ENCODE results near the gene ZMYND8. TPM values are rescaled to one million over a fixed set of nuclear protein-coding genes. Genes with fewer than 3 reads are reported as not detected.

Gene ZMYND8
- total and polyA plus RNA-seq, 2 donors (not counting 3 experiments of a cell fraction or from before 2014, with no cell fraction given): 30.6 to 75.2 TPM

DNA sequence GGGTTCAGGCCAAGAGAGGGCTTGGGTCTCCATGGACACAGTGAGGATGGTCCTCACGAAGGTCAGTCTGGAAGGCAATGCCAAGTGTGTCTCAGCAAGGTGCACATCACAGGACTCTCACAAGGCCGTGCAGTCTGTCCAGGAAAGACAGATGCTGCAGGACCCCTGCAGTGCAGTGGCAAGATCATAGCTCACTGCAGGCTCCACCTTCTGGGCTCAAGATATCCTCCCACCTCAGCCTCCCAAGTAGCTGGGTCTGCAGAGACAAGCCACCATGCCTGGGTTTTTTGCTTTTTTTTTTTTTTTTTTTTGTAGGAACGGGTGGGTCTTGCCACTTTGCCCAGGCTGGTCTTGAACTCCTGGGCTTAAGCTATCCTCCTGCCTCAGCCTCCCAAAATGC, 26.4 kb downstream of the ZMYND8 start:
- no peaks in the 10 kb centered on the region for H4K20me1 ChIP-seq (replicated peaks; ENCODE audit: control insufficient read depth, extremely low read depth, insufficient read depth, low read length)
- H2AFZ ChIP-seq (ENCODE audit: low read depth, low read length): no peak overlapping the region
- H3K79me2 ChIP-seq (ENCODE audit: control insufficient read depth, insufficient read depth, low read length): peaks cover 61% of the 10 kb centered on the region
- peaks cover 0 to 9% of the 10 kb centered on the region in 2 experiments for H3K36me3 ChIP-seq (ENCODE audit: control insufficient read depth in 2 of 2, extremely low read depth in 1 of 2, insufficient read depth in 2 of 2, low read length in 2 of 2)
- no TSS peak for BruUV-seq (replicated peaks)
- TF ChIP-seq, protein P1, sequence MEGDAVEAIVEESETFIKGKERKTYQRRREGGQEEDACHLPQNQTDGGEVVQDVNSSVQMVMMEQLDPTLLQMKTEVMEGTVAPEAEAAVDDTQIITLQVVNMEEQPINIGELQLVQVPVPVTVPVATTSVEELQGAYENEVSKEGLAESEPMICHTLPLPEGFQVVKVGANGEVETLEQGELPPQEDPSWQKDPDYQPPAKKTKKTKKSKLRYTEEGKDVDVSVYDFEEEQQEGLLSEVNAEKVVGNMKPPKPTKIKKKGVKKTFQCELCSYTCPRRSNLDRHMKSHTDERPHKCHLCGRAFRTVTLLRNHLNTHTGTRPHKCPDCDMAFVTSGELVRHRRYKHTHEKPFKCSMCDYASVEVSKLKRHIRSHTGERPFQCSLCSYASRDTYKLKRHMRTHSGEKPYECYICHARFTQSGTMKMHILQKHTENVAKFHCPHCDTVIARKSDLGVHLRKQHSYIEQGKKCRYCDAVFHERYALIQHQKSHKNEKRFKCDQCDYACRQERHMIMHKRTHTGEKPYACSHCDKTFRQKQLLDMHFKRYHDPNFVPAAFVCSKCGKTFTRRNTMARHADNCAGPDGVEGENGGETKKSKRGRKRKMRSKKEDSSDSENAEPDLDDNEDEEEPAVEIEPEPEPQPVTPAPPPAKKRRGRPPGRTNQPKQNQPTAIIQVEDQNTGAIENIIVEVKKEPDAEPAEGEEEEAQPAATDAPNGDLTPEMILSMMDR (IDR thresholded peaks at IDR 0.05; ENCODE audit: extremely low read depth in 1 of 2, insufficient read depth in 1 of 2, low read depth in 1 of 2, low read length in 2 of 2): no peak
- no peak for TF ChIP-seq POLR2A (IDR thresholded peaks at IDR 0.05; ENCODE audit: low read depth, low read length)
- no peak for TF ChIP-seq FOS (IDR thresholded peaks at IDR 0.05; ENCODE audit: borderline replicate concordance, insufficient read depth, low read length)
- no peak for TF ChIP-seq MYC (IDR thresholded peaks at IDR 0.05; ENCODE audit: low read depth, low read length)
- peaks cover 58% of the 10 kb centered on the region for H3K4me1 ChIP-seq (ENCODE audit: control insufficient read depth, extremely low read depth, insufficient read depth, low read length)
- no peaks in the 10 kb centered on the region for H3K9me1 ChIP-seq (replicated peaks; ENCODE audit: control insufficient read depth, extremely low read depth, insufficient read depth, low read length)
- FAIRE-seq (no peak), DNase-seq (ENCODE audit: low read depth, low spot score) (no peak)
- no peak overlapping the region for H3K4me3 ChIP-seq (replicated peaks in 1 of 3; ENCODE audit: insufficient read depth in 1 of 3, low read depth in 1 of 3, low read length in 3 of 3)
- dilution Hi-C loops (cut with MboI; ENCODE audit: extremely low pct_ligation_motif_present, low sequenced_read_pairs) (loop anchor here (10.0 kb wide), 1 partner anchor 55 kb away; no protein-coding TSS in a partner anchor), intact Hi-C loops (cut with micrococcal nuclease) (no loop called here)
- H3K9me3 ChIP-seq (replicated peaks; ENCODE audit: control insufficient read depth, insufficient read depth, low read length): no peaks in the 10 kb centered on the region
- H3K27ac ChIP-seq (ENCODE audit: insufficient read depth, low read depth, low read length): no peak overlapping the region
- ChIA-PET CTCF (interaction anchor here (0.9 to 7.1 kb wide), 6 partner anchors 9 to 56 kb away, joined by 3 to 58 read pairs (median 3); partner anchors contain the start of gene ZMYND8), POLR2A (no interaction called here)
- H3K27me3 ChIP-seq (ENCODE audit: control insufficient read depth in 2 of 2, insufficient read depth in 2 of 2, low read length in 2 of 2): no peaks in the 10 kb centered on the region
- no peak overlapping the region for H3K4me2 ChIP-seq (ENCODE audit: insufficient read depth, low read length)
- no peak overlapping the region for H3K9ac ChIP-seq (replicated peaks; ENCODE audit: extremely low read depth, insufficient read depth, low read length)

DNA sequence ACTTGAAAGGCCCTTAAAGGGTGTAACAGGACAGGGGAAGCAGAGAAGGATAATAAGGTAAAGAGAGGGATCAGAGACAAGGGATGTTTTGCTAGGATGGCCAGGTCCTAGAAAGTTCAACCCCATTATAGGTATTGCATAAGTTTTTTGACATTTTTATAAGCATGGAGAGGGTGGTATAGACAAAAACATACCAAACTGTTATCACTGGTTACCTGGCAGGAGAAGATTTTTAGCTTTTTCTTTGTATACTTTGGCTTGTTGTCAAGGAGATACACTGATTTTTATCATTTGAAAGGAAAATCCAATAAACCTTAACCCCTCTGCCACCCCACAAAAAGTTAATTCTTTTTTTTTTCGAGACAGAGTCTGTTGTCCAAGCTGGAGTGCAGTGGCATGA, 28.4 kb downstream of the ZMYND8 start:
- no TSS peak for BruUV-seq (replicated peaks)
- H3K9me3 ChIP-seq (replicated peaks; ENCODE audit: control insufficient read depth, insufficient read depth, low read length): no peaks in the 10 kb centered on the region
- H3K4me1 ChIP-seq (ENCODE audit: control insufficient read depth, extremely low read depth, insufficient read depth, low read length): peaks cover 46% of the 10 kb centered on the region
- no peaks in the 10 kb centered on the region for H3K27me3 ChIP-seq (ENCODE audit: control insufficient read depth in 2 of 2, insufficient read depth in 2 of 2, low read length in 2 of 2)
- TF ChIP-seq MYC (IDR thresholded peaks at IDR 0.05; ENCODE audit: low read depth, low read length): no peak
- no peak for TF ChIP-seq EZH2 (IDR thresholded peaks at IDR 0.05; ENCODE audit: borderline replicate concordance, low read depth, low read length, severe bottlenecking)
- TF ChIP-seq, protein P2, sequence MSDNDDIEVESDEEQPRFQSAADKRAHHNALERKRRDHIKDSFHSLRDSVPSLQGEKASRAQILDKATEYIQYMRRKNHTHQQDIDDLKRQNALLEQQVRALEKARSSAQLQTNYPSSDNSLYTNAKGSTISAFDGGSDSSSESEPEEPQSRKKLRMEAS (IDR thresholded peaks at IDR 0.05; ENCODE audit: insufficient read depth, insufficient read length): no peak
- no peak for TF ChIP-seq FOS (IDR thresholded peaks at IDR 0.05; ENCODE audit: borderline replicate concordance, insufficient read depth, low read length)
- no peak overlapping the region for H2AFZ ChIP-seq (ENCODE audit: low read depth, low read length)
- POLR2A ChIA-PET: interaction anchor here (1.0 to 1.7 kb wide), 3 partner anchors 9 to 32 kb away, joined by 3 to 9 read pairs (median 3); no protein-coding TSS in a partner anchor
- CTCF ChIA-PET: interaction anchor here (1.1 to 7.1 kb wide), 2 partner anchors 24 to 56 kb away, joined by 3 to 58 read pairs; no protein-coding TSS in a partner anchor
- DNase-seq (ENCODE audit: low read depth, low spot score) (no peak), FAIRE-seq (no peak)
- no peak overlapping the region for H3K4me3 ChIP-seq (replicated peaks in 1 of 3; ENCODE audit: insufficient read depth in 1 of 3, low read depth in 1 of 3, low read length in 3 of 3)
- H3K27ac ChIP-seq (ENCODE audit: insufficient read depth, low read depth, low read length): no peak overlapping the region
- peaks cover 71% of the 10 kb centered on the region for H3K79me2 ChIP-seq (ENCODE audit: control insufficient read depth, insufficient read depth, low read length)
- no peak overlapping the region for H3K4me2 ChIP-seq (ENCODE audit: insufficient read depth, low read length)
- dilution Hi-C loops (cut with MboI; ENCODE audit: extremely low pct_ligation_motif_present, low sequenced_read_pairs): no loop called here
- H3K9me1 ChIP-seq (replicated peaks; ENCODE audit: control insufficient read depth, extremely low read depth, insufficient read depth, low read length): no peaks in the 10 kb centered on the region
- intact Hi-C loops (cut with micrococcal nuclease): no loop called here
- peaks cover 0 to 9% of the 10 kb centered on the region in 2 experiments for H3K36me3 ChIP-seq (ENCODE audit: control insufficient read depth in 2 of 2, extremely low read depth in 1 of 2, insufficient read depth in 2 of 2, low read length in 2 of 2)
- no peak overlapping the region for H3K9ac ChIP-seq (replicated peaks; ENCODE audit: extremely low read depth, insufficient read depth, low read length)
- no peaks in the 10 kb centered on the region for H4K20me1 ChIP-seq (replicated peaks; ENCODE audit: control insufficient read depth, extremely low read depth, insufficient read depth, low read length)

All from endothelial cell of umbilical vein (primary cell).